Pons (tissue), 1 donor: Measurements from ENCODE around the gene TSHB.

Source experiments
- DNase-seq: peaks from one replicate; pipeline ENCODE4 v3.0.0-alpha.2; 2016; ENCODE audit warnings: low spot score

TSHB gene

GRCh38 chr1:115060501-115060900, 30.9 kb downstream of the TSHB start:
- DNase-seq: no peak

GRCh38 chr1:115062542-115063004, 32.9 kb downstream of the TSHB start:
- DNase-seq: no peak

- no peak for DNase-seq
Measured at GRCh38 chr1:115063228-115063901, 33.7 kb downstream of the TSHB start.

GRCh38 chr1:115064461-115064860, 34.8 kb downstream of the TSHB start:
- DNase-seq: no peak

GRCh38 chr1:115065021-115065420, 35.4 kb downstream of the TSHB start:
- no peak for DNase-seq

GRCh38 chr1:115067161-115067859, 37.7 kb downstream of the TSHB start:
- DNase-seq: no peak

GRCh38 chr1:115068826-115069585, 39.4 kb downstream of the TSHB start:
- DNase-seq: no peak

- DNase-seq: no peak
Measured at GRCh38 chr1:115069659-115070308, 40.2 kb downstream of the TSHB start.

- DNase-seq: no peak
Measured at GRCh38 chr1:115071012-115071664, 41.5 kb downstream of the TSHB start.

GRCh38 chr1:115073298-115074087, 43.9 kb downstream of the TSHB start:
- peak; percentile 37 for DNase-seq

GRCh38 chr1:115074839-115075534, 45.4 kb downstream of the TSHB start:
- DNase-seq: no peak

GRCh38 chr1:115076384-115076915, 46.8 kb downstream of the TSHB start:
- no peak for DNase-seq

- no peak for DNase-seq
Measured at GRCh38 chr1:115077286-115077983, 47.8 kb downstream of the TSHB start.

GRCh38 chr1:115077984-115078330, 48.3 kb downstream of the TSHB start:
- DNase-seq: no peak

- no peak for DNase-seq
Measured at GRCh38 chr1:115078708-115079107, 49.1 kb downstream of the TSHB start.

- DNase-seq: no peak
Measured at GRCh38 chr1:115082949-115083348, 53.3 kb downstream of the TSHB start.
